Keratinocyte (primary cell): ENCODE data around the gene RBM10. TPM values are rescaled to one million over a fixed set of nuclear protein-coding genes. Genes with fewer than 3 reads are reported as not detected.

Experiments
- DNase-seq: peaks from one replicate; pipeline ENCODE4 v3.0.0-alpha.2; 2011; ENCODE audit warnings: low read depth, missing footprints, low spot score
- FAIRE-seq: peaks from 2 replicates; lab custom pipeline; 2011; peaks lifted over from hg19 to GRCh38; lab: Jason Lieb, UNC
- H2AFZ ChIP-seq: 2 replicates; pipeline ENCODE4 v1.6.0; 2012; ENCODE audit warnings: low read length, control low read depth, inconsistent platforms; ENCODE audit not compliant: control insufficient read depth
- H3K27ac ChIP-seq: 2 replicates; pipeline ENCODE4 v1.5.1; 2011; ENCODE audit warnings: low read length; ENCODE audit not compliant: control insufficient read depth, insufficient read depth
- H3K27me3 ChIP-seq: 3 replicates; pipeline ENCODE4 v1.6.0; 2011; ENCODE audit warnings: low read length; ENCODE audit not compliant: control insufficient read depth, insufficient read depth; ENCODE audit errors: extremely low read depth
- H3K36me3 ChIP-seq, 2 experiments: 2 replicates in 1 of 2; 3 replicates in 1 of 2; pipeline ENCODE4 v1.5.1; 2011; ENCODE audit warnings: low read length in 2 of 2, mild to moderate bottlenecking in 1 of 2; ENCODE audit not compliant: control insufficient read depth in 2 of 2, insufficient read depth in 2 of 2; ENCODE audit errors: extremely low read depth in 1 of 2
- H3K4me1 ChIP-seq: 3 replicates; pipeline ENCODE4 v1.5.1; 2011; ENCODE audit warnings: low read length; ENCODE audit not compliant: control insufficient read depth, insufficient read depth; ENCODE audit errors: extremely low read depth
- H3K4me2 ChIP-seq: 3 replicates; pipeline ENCODE4 v1.6.0; 2011; ENCODE audit warnings: low read depth, low read length; ENCODE audit not compliant: control insufficient read depth, insufficient read depth; ENCODE audit errors: extremely low read depth
- H3K4me3 ChIP-seq, 3 experiments: fragments of 200-600 bp in 1 of 3; sonication (generic) in 1 of 3; 2 replicates in 2 of 3; 3 replicates in 1 of 3; pipeline ENCODE4 v1.5.1; 2011 to 2016; ENCODE audit warnings: low read length in 3 of 3, mild to moderate bottlenecking in 3 of 3, control low read depth in 2 of 3, inconsistent platforms in 1 of 3, low read depth in 1 of 3, mixed read lengths in 1 of 3, mixed run types in 1 of 3, moderate library complexity in 1 of 3; ENCODE audit not compliant: control insufficient read depth in 2 of 3, insufficient read depth in 2 of 3; ENCODE audit errors: extremely low read depth in 1 of 3
- H3K79me2 ChIP-seq: 2 replicates; pipeline ENCODE4 v1.6.0; 2012; ENCODE audit warnings: low read length; ENCODE audit not compliant: control insufficient read depth, insufficient read depth
- H3K9ac ChIP-seq: 3 replicates; pipeline ENCODE4 v1.6.0; 2011; ENCODE audit warnings: low read length; ENCODE audit not compliant: control insufficient read depth, insufficient read depth; ENCODE audit errors: extremely low read depth
- H3K9me1 ChIP-seq: 3 replicates; pipeline ENCODE4 v1.6.0; 2011; ENCODE audit warnings: low read length; ENCODE audit not compliant: control insufficient read depth, insufficient read depth; ENCODE audit errors: extremely low read depth
- H3K9me3 ChIP-seq: 2 replicates; pipeline ENCODE4 v1.5.1; 2012; ENCODE audit warnings: low read depth, low read length; ENCODE audit not compliant: control insufficient read depth
- H4K20me1 ChIP-seq: 3 replicates; pipeline ENCODE4 v1.6.0; 2011; ENCODE audit warnings: low read length; ENCODE audit not compliant: control insufficient read depth, insufficient read depth; ENCODE audit errors: extremely low read depth
- CTCF ChIP-seq, 3 experiments: IDR thresholded peaks in 1 of 3; conservative IDR thresholded peaks in 1 of 3; optimal IDR thresholded peaks in 1 of 3; 2 replicates in 2 of 3; 3 replicates in 1 of 3; pipeline versions ENCODE3 to v1.5.1; 2011; ENCODE audit warnings: low read length in 3 of 3, mild to moderate bottlenecking in 3 of 3, moderate library complexity in 2 of 3, control low read depth in 1 of 3, inconsistent platforms in 1 of 3; ENCODE audit not compliant: insufficient read depth in 2 of 3; ENCODE audit errors: extremely low read depth in 1 of 3
- EZH2 ChIP-seq: IDR thresholded peaks from one replicate; pipeline ENCODE4 v1.6.1; 2012; ENCODE audit warnings: inconsistent platforms, mild to moderate bottlenecking, low read length, moderate library complexity
- dilution Hi-C: fragments of 300-500 bp; cut with MboI; formaldehyde crosslinking; loops from one replicate; pipeline ENCODE4 v1.7.0; 2020; ENCODE audit warnings: low sequenced_read_pairs; ENCODE audit not compliant: extremely low pct_ligation_motif_present
- polyA plus RNA-seq, 5 experiments: library from polyadenylated mRNA; depleted of rRNA in 3 of 5; stranded (reverse) in 3 of 5; stranded (forward) in 1 of 5; unstranded in 1 of 5; fragments of >200 nt; gene quantifications; 1 replicate in 1 of 5; 2 replicates in 3 of 5; 3 replicates in 1 of 5; pipeline versions ENCODE4 v1.2.1 to v1.2.3, GENCODE V29; 2011 to 2012; ENCODE audit warnings: missing spikeins in 2 of 5, low read depth in 1 of 5, low replicate concordance in 1 of 5

The RBM10 gene
- polyA plus RNA-seq, 1 donor (not counting 4 experiments of a cell fraction or from before 2014, with no cell fraction given), result 10.8 TPM

- no peak overlapping the region for H3K4me2 ChIP-seq
- H3K79me2 ChIP-seq, result peaks cover 41% of the 10 kb centered on the region
- dilution Hi-C loops, result no loop called here
- TF ChIP-seq CTCF (optimal IDR thresholded peaks at IDR 0.05 in 1 of 3, IDR thresholded peaks at IDR 0.05 in 1 of 3, conservative IDR thresholded peaks at IDR 0.05 in 1 of 3; ENCODE audit: extremely low read depth in 1 of 3, insufficient read depth in 2 of 3, low read length in 3 of 3) (no peak), EZH2 (no peak)
- H3K4me3 ChIP-seq, result no peak overlapping the region
- no peaks in the 10 kb centered on the region for H3K27me3 ChIP-seq
- peaks cover 29 to 52% of the 10 kb centered on the region in 2 experiments for H3K36me3 ChIP-seq
- H3K9ac ChIP-seq, result no peak overlapping the region
- peaks cover 19% of the 10 kb centered on the region for H4K20me1 ChIP-seq
- DNase-seq, result no peak
- H3K27ac ChIP-seq, result no peak overlapping the region
- no peaks in the 10 kb centered on the region for H3K9me1 ChIP-seq
- H2AFZ ChIP-seq, result no peak overlapping the region
- H3K9me3 ChIP-seq, result no peaks in the 10 kb centered on the region
- FAIRE-seq, result no peak
- peaks cover 12% of the 10 kb centered on the region for H3K4me1 ChIP-seq
These were observed 78.6 kb downstream of the RBM10 start for GRCh38 chrX:47223476-47224250.

- Histone ChIP-seq H3K9me3 (no peaks in the 10 kb centered on the region), H3K36me3 (peaks cover 30 to 56% of the 10 kb centered on the region in 2 experiments), H3K27ac (no peak overlapping the region), H2AFZ (no peak overlapping the region), H3K4me1 (peaks cover 12% of the 10 kb centered on the region), H3K27me3 (no peaks in the 10 kb centered on the region), H3K9me1 (no peaks in the 10 kb centered on the region), H3K79me2 (peaks cover 34% of the 10 kb centered on the region), H3K9ac (no peak overlapping the region), H3K4me3 (no peak overlapping the region), H3K4me2 (no peak overlapping the region), H4K20me1 (peaks cover 16% of the 10 kb centered on the region)
- dilution Hi-C loops, result no loop called here
- no peak for DNase-seq
- TF ChIP-seq CTCF (optimal IDR thresholded peaks at IDR 0.05 in 1 of 3, IDR thresholded peaks at IDR 0.05 in 1 of 3, conservative IDR thresholded peaks at IDR 0.05 in 1 of 3; ENCODE audit: extremely low read depth in 1 of 3, insufficient read depth in 2 of 3, low read length in 3 of 3) (no peak), EZH2 (no peak)
- FAIRE-seq, result no peak
These were observed 79.4 kb downstream of the RBM10 start for GRCh38 chrX:47224266-47224895.
